GM21390 (cell line): ENCODE measurements around the gene APOBEC3B.
A peak's percentile ranks its signal among the peaks of the same experiment; 100 is the strongest.
"Not testable (repeated sequence)": the region's sequence is repeated elsewhere in the genome, so short reads cannot be mapped to it uniquely, and the experiment has no call there.

ENCODE experiments used
- ATAC-seq: cut with Tn5 transposase; IDR thresholded peaks from one replicate; pipeline ENCODE4 v1.9.1; 2021; ENCODE audit not compliant: unreplicated experiment

APOBEC3B gene

GRCh38 chr22:39026509-39027150 is 44.5 kb downstream of the APOBEC3B start:
- no peak for ATAC-seq

- ATAC-seq = no peak
Observed at GRCh38 chr22:39027717-39028116, 45.6 kb downstream of the APOBEC3B start.

- no peak for ATAC-seq
Observed at GRCh38 chr22:39028281-39028680, 46.1 kb downstream of the APOBEC3B start.

GRCh38 chr22:39029227-39029626 is 47.1 kb downstream of the APOBEC3B start:
- ATAC-seq = no peak

GRCh38 chr22:39030705-39031104 is 48.6 kb downstream of the APOBEC3B start:
- no peak for ATAC-seq

- ATAC-seq = not testable (repeated sequence)
Observed at GRCh38 chr22:39031434-39032295, 49.5 kb downstream of the APOBEC3B start.

- ATAC-seq = not testable (repeated sequence)
Observed at GRCh38 chr22:39037071-39037470, 54.9 kb downstream of the APOBEC3B start.

GRCh38 chr22:39039306-39040126 is 57.4 kb downstream of the APOBEC3B start:
- ATAC-seq = no peak

- ATAC-seq = not testable (repeated sequence)
Observed at GRCh38 chr22:39040155-39040537, 58.0 kb downstream of the APOBEC3B start.

- ATAC-seq = peak; percentile 89
Observed at GRCh38 chr22:39040538-39041296, 58.6 kb downstream of the APOBEC3B start, which contains the start of gene APOBEC3F. TSS of gene APOBEC3F (plus strand) at chr22:39040864. CDS start at chr22:39040961, 97 bp downstream.

GRCh38 chr22:39041908-39042307 is 59.8 kb downstream of the APOBEC3B start:
- no peak for ATAC-seq
